Mesenchymal stem cell (in vitro differentiated cells and primary cell): ENCODE measurements around the gene TRIM42.

ENCODE experiments used
- DNase-seq: peaks from one replicate; pipeline ENCODE4 v3.0.0-alpha.2; 2013
- H2AFZ ChIP-seq: one replicate; pipeline ENCODE4 v1.6.1; 2013; ENCODE audit warnings: low read depth, mild to moderate bottlenecking, control low read depth, inconsistent platforms, low read length, moderate library complexity
- H2AK5ac ChIP-seq: 2 replicates; pipeline ENCODE4 v1.6.1; 2013; ENCODE audit warnings: low read length, moderate library complexity, mild to moderate bottlenecking, inconsistent platforms; ENCODE audit not compliant: severe bottlenecking
- H2BK120ac ChIP-seq: one replicate; pipeline ENCODE4 v1.6.1; 2013; ENCODE audit warnings: low read depth, mild to moderate bottlenecking, inconsistent platforms, low read length, moderate library complexity
- H2BK12ac ChIP-seq, 2 experiments: one replicate each; pipeline ENCODE4 v1.6.1; 2013; ENCODE audit warnings: inconsistent platforms in 2 of 2, low read length in 2 of 2, mild to moderate bottlenecking in 2 of 2, moderate library complexity in 2 of 2, control low read depth in 1 of 2
- H2BK15ac ChIP-seq: one replicate; pipeline ENCODE4 v1.6.1; 2013; ENCODE audit warnings: mild to moderate bottlenecking, low read depth, inconsistent platforms; ENCODE audit not compliant: poor library complexity, severe bottlenecking
- H2BK5ac ChIP-seq: 2 replicates; pipeline ENCODE4 v1.6.1; 2013; ENCODE audit warnings: low read depth, mild to moderate bottlenecking, low read length, control low read depth, inconsistent platforms; ENCODE audit not compliant: poor library complexity, severe bottlenecking
- H3K14ac ChIP-seq, 2 experiments: one replicate each; pipeline ENCODE4 v1.6.1; 2013; ENCODE audit warnings: inconsistent platforms in 2 of 2, low read length in 2 of 2, control low read depth in 1 of 2, mild to moderate bottlenecking in 1 of 2, moderate library complexity in 1 of 2
- H3K18ac ChIP-seq, 2 experiments: one replicate each; pipeline ENCODE4 v1.6.1; 2013; ENCODE audit warnings: inconsistent platforms in 2 of 2, low read length in 2 of 2, control low read depth in 1 of 2, low read depth in 1 of 2, mild to moderate bottlenecking in 1 of 2
- H3K23ac ChIP-seq, 2 experiments: one replicate each; pipeline ENCODE4 v1.6.1; 2013; ENCODE audit warnings: inconsistent platforms in 2 of 2, low read length in 2 of 2, mild to moderate bottlenecking in 2 of 2, moderate library complexity in 2 of 2, control low read depth in 1 of 2
- H3K27ac ChIP-seq: 2 replicates; pipeline ENCODE4 v1.5.1; 2013; ENCODE audit warnings: mild to moderate bottlenecking, moderate library complexity, low read length, control low read depth, inconsistent platforms; ENCODE audit not compliant: poor library complexity, severe bottlenecking
- H3K27me3 ChIP-seq, 2 experiments: 2 replicates each; pipeline versions ENCODE4 v1.6.1 to v1.7.0; 2013; ENCODE audit warnings: low read length in 2 of 2, mild to moderate bottlenecking in 2 of 2, moderate library complexity in 2 of 2, control low read depth in 1 of 2, inconsistent platforms in 1 of 2; ENCODE audit not compliant: control insufficient read depth in 1 of 2, insufficient read depth in 1 of 2
- H3K36me3 ChIP-seq, 2 experiments: 2 replicates each; pipeline versions ENCODE4 v1.6.1 to v1.7.0; 2013; ENCODE audit warnings: low read length in 2 of 2, control low read depth in 1 of 2, inconsistent platforms in 1 of 2, low read depth in 1 of 2, mild to moderate bottlenecking in 1 of 2; ENCODE audit not compliant: insufficient read depth in 2 of 2, control insufficient read depth in 1 of 2
- H3K4ac ChIP-seq, 2 experiments: one replicate each; pipeline ENCODE4 v1.6.1; 2013; ENCODE audit warnings: inconsistent platforms in 2 of 2, low read length in 2 of 2, mild to moderate bottlenecking in 2 of 2, moderate library complexity in 2 of 2, control low read depth in 1 of 2, low read depth in 1 of 2
- H3K4me1 ChIP-seq: 2 replicates; pipeline ENCODE4 v1.6.1; 2013; ENCODE audit warnings: low read depth, low read length, control low read depth; ENCODE audit not compliant: control insufficient read depth, insufficient read depth
- H3K4me2 ChIP-seq: 2 replicates; pipeline ENCODE4 v1.6.1; 2013; ENCODE audit warnings: low read length, mild to moderate bottlenecking, inconsistent platforms; ENCODE audit not compliant: poor library complexity, severe bottlenecking
- H3K4me3 ChIP-seq, 2 experiments: 2 replicates each; pipeline versions ENCODE4 v1.5.1 to v1.7.0; 2013; ENCODE audit warnings: low read length in 2 of 2, mild to moderate bottlenecking in 2 of 2, control low read depth in 1 of 2, low read depth in 1 of 2; ENCODE audit not compliant: insufficient read depth in 1 of 2
- H3K79me1 ChIP-seq: replicated peaks from 2 replicates; pipeline ENCODE4 v1.6.1; 2013; ENCODE audit warnings: mild to moderate bottlenecking, control low read depth, low read length, inconsistent platforms; ENCODE audit not compliant: poor library complexity, severe bottlenecking
- H3K9ac ChIP-seq: 2 replicates; pipeline ENCODE4 v1.7.0; 2013; ENCODE audit warnings: mild to moderate bottlenecking, low read length, moderate library complexity
- H3K9me3 ChIP-seq: 2 replicates; pipeline ENCODE4 v1.7.0; 2013; ENCODE audit warnings: mild to moderate bottlenecking, low read length; ENCODE audit not compliant: control insufficient read depth
- H4K8ac ChIP-seq: one replicate; pipeline ENCODE4 v1.6.1; 2013; ENCODE audit warnings: inconsistent platforms, mild to moderate bottlenecking, low read length, moderate library complexity
- H4K91ac ChIP-seq: one replicate; pipeline ENCODE4 v1.6.1; 2013; ENCODE audit warnings: mild to moderate bottlenecking, low read length, inconsistent platforms
- WGBS: methylation state at CpG from one replicate; pipeline ENCODE4 v1.1.7; 2013; ENCODE audit warnings: mixed read lengths; 5-methylcytosine and 5-hydroxymethylcytosine counted together

TRIM42 gene

DNA sequence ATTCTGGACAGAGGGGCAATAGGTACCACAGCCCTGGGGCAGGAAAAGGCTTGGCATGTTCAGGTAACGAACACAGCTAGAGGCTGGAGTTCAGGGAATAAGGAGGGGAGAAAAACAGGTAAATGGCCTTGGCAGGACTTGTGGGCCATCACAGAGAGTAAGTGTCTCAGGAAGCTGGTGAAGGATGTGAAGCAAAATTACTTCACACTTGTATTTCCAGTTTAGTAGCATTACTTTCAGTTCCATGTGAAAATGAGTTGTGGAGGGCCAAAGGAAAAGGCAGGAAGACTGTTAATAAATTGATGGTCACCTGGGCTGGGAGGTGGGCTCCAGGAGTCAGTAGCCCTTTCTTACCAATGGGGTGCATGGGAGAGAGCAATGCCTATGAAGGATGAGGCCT lies 25.6 kb downstream of the TRIM42 start:
- no peak overlapping the region for H2AFZ ChIP-seq
- no peak overlapping the region for H3K18ac ChIP-seq
- H3K9ac ChIP-seq = no peak overlapping the region
- H2BK12ac ChIP-seq = no peak overlapping the region
- no peaks in the 10 kb centered on the region for H3K36me3 ChIP-seq
- H4K8ac ChIP-seq = no peak overlapping the region
- no peak overlapping the region for H3K4me2 ChIP-seq
- H2AK5ac ChIP-seq = no peak overlapping the region
- no peaks in the 10 kb centered on the region for H3K4me1 ChIP-seq
- H2BK5ac ChIP-seq = no peak overlapping the region
- no peak overlapping the region for H4K91ac ChIP-seq
- H3K79me1 ChIP-seq = no peaks in the 10 kb centered on the region
- no peak overlapping the region for H2BK120ac ChIP-seq
- H3K4me3 ChIP-seq = no peak overlapping the region
- H3K14ac ChIP-seq = no peak overlapping the region
- no peak overlapping the region for H3K4ac ChIP-seq
- H2BK15ac ChIP-seq = no peak overlapping the region
- no peak for DNase-seq
- H3K9me3 ChIP-seq = no peaks in the 10 kb centered on the region
- WGBS = 53% methylated on average over 1 of the region's 1 CpG
- H3K23ac ChIP-seq = no peak overlapping the region
- no peaks in the 10 kb centered on the region for H3K27me3 ChIP-seq
- no peak overlapping the region for H3K27ac ChIP-seq

DNA sequence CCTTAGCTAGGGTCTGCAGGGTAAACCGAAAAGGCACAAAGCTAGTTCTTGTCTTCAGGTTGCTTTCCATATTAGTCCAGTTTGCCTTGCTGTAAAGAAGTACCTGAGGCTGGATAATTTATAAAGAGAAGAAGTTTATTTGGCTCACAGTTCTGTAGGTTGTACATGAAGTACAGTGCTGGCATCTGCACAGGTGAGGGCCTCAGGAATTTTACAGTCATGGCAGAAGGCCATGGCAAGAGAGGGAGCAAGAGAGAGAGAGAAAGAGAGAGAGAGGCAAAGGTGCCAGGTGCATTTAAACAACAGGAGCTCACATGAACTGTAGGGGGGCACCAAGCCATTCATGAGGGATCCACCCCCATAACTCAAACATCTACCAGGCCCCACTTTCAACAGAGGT lies 26.9 kb downstream of the TRIM42 start:
- Histone ChIP-seq H3K4me3 (no peak overlapping the region), H3K4ac (no peak overlapping the region), H3K4me2 (no peak overlapping the region), H3K9ac (no peak overlapping the region), H3K4me1 (no peaks in the 10 kb centered on the region), H3K18ac (no peak overlapping the region), H2BK15ac (no peak overlapping the region), H3K27ac (no peak overlapping the region), H3K9me3 (no peaks in the 10 kb centered on the region), H3K79me1 (no peaks in the 10 kb centered on the region), H2AK5ac (no peak overlapping the region), H2BK120ac (no peak overlapping the region), H2BK5ac (no peak overlapping the region), H4K91ac (no peak overlapping the region), H3K23ac (no peak overlapping the region), H3K27me3 (no peaks in the 10 kb centered on the region), H3K36me3 (no peaks in the 10 kb centered on the region), H3K14ac (no peak overlapping the region), H2BK12ac (no peak overlapping the region), H2AFZ (no peak overlapping the region), H4K8ac (no peak overlapping the region)
- no peak for DNase-seq
- 52% methylated on average over 1 of the region's 1 CpG for WGBS

DNA sequence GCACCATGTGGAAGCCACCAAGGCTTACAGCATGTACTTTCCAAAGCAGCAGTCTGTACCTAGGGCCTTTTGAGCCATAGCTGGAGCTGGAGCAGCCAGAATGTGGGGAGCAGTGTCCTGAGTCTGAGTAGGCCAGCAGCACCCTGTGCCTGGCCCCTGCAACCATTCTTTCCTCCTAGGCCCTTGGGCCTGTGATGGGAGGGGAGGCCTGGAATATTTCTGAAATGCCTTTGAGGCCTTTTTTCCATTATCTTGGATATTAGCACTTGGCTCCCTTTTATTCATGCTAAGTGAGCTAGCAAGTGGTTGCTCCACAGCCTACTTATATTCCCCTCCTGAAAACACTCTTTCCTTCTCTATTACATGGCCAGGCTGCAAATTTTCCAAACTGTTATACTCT lies 28.1 kb downstream of the TRIM42 start:
- no peak overlapping the region for H3K27ac ChIP-seq
- no peaks in the 10 kb centered on the region for H3K79me1 ChIP-seq
- no peak overlapping the region for H3K23ac ChIP-seq
- no peak overlapping the region for H3K18ac ChIP-seq
- no peak for DNase-seq
- H2AFZ ChIP-seq = no peak overlapping the region
- no peak overlapping the region for H3K4me2 ChIP-seq
- no peak overlapping the region for H2BK15ac ChIP-seq
- H2AK5ac ChIP-seq = no peak overlapping the region
- no peaks in the 10 kb centered on the region for H3K36me3 ChIP-seq
- H3K14ac ChIP-seq = no peak overlapping the region
- no peak overlapping the region for H2BK5ac ChIP-seq
- H4K91ac ChIP-seq = no peak overlapping the region
- no peak overlapping the region for H4K8ac ChIP-seq
- no peaks in the 10 kb centered on the region for H3K4me1 ChIP-seq
- H3K9ac ChIP-seq = no peak overlapping the region
- no peak overlapping the region for H3K4ac ChIP-seq
- H3K27me3 ChIP-seq = no peaks in the 10 kb centered on the region
- H3K4me3 ChIP-seq = no peak overlapping the region
- H3K9me3 ChIP-seq = no peaks in the 10 kb centered on the region
- H2BK120ac ChIP-seq = no peak overlapping the region
- H2BK12ac ChIP-seq = no peak overlapping the region

DNA sequence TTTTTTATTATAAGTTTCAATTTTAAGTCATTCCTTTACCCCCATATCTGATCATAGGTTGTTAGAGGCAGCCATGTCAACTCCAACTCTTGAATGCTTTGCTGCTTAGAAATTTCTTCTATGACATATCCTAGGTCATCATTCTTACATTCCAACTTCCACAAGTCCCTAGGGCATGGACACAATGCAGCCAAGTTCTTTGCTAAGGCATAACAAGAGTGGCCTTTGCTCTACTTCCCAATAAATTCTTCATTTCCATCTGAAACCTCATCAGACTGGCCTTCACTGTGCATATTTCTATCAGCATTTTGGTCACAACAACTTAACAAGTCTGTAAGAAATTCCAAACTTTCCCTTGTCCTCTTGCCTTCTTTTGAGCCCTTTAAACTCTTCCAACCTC lies 28.5 kb downstream of the TRIM42 start:
- H3K4me2 ChIP-seq = no peak overlapping the region
- no peak overlapping the region for H3K4ac ChIP-seq
- H3K4me3 ChIP-seq = no peak overlapping the region
- no peak overlapping the region for H3K18ac ChIP-seq
- H3K23ac ChIP-seq = no peak overlapping the region
- H3K27ac ChIP-seq = no peak overlapping the region
- no peak overlapping the region for H4K91ac ChIP-seq
- no peaks in the 10 kb centered on the region for H3K79me1 ChIP-seq
- no peak overlapping the region for H2BK120ac ChIP-seq
- H3K9me3 ChIP-seq = no peaks in the 10 kb centered on the region
- no peak overlapping the region for H4K8ac ChIP-seq
- no peaks in the 10 kb centered on the region for H3K4me1 ChIP-seq
- H2AFZ ChIP-seq = no peak overlapping the region
- no peak overlapping the region for H2BK5ac ChIP-seq
- no peak overlapping the region for H2BK12ac ChIP-seq
- no peak for DNase-seq
- no peak overlapping the region for H2BK15ac ChIP-seq
- H2AK5ac ChIP-seq = no peak overlapping the region
- no peaks in the 10 kb centered on the region for H3K27me3 ChIP-seq
- H3K36me3 ChIP-seq = no peaks in the 10 kb centered on the region
- no peak overlapping the region for H3K9ac ChIP-seq
- no peak overlapping the region for H3K14ac ChIP-seq
